Vagina (tissue), 2 donors: Measurements from ENCODE around the gene CMIP.

Source experiments
- CTCF ChIP-seq, 3 experiments: fragments of 450-650 bp in 2 of 3; fragments of 200-600 bp in 1 of 3; sonication (generic) in 1 of 3; IDR thresholded peaks; one replicate each; pipeline ENCODE4 v1.5.1; 2017 to 2019; ENCODE audit warnings: antibody characterized with exemption in 3 of 3, mild to moderate bottlenecking in 2 of 3, moderate library complexity in 2 of 3
- POLR2A ChIP-seq, 2 donors: fragments of 450-650 bp; IDR thresholded peaks; one replicate each; pipeline ENCODE4 v1.6.1; 2017; ENCODE audit warnings: antibody characterized with exemption in 2 of 2, mild to moderate bottlenecking in 2 of 2, moderate library complexity in 2 of 2

DNA sequence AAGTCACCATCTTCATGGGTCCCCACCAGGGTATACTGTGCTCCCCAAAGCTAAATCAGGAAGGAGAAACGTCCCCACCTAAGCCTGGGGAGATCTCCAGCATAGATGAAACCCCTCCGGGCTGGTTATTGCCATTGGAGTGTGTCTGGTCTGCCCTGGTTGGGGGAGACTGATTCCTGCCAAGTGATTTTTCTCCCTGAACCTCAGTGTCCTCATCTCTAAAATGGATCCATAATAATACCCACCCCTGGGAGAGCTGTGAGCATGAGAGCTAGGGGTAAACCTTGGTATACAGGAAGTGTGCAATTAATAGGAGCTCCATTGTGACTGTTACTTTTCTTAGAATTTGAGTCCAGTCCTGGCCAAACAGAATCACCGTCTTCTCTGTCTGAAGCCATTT, 111.1 kb downstream of the CMIP start:
- TF ChIP-seq CTCF (IDR thresholded peaks at IDR 0.05) (no peak), POLR2A (IDR thresholded peaks at IDR 0.05) (no peak)
